ENCODE measurements around the gene TSC1. TPM values are rescaled to one million over a fixed set of nuclear protein-coding genes. Genes with fewer than 3 reads are reported as not detected.

TSC1 gene
- total and polyA plus RNA-seq, 10 of the 15 experiments (the other 5 are each of a cell fraction or from before 2014, with no cell fraction given) = 4.0 to 48.0 (median 14.9) TPM

GRCh38 chr9:132912131-132912530 is 32.3 kb downstream of the TSC1 start:
- FAIRE-seq (no peak), ATAC-seq (no peak), DNase-seq (ENCODE audit: low read depth, low spot score) (no peak)
- Histone ChIP-seq H2AFZ (ENCODE audit: control insufficient read depth, low read depth, low read length) (no peak overlapping the region), H3K4me3 (no peak overlapping the region), H3K4me2 (ENCODE audit: control insufficient read depth, insufficient read depth) (no peak overlapping the region), H3K9ac (ENCODE audit: control insufficient read depth, insufficient read depth, low read length) (no peak overlapping the region), H3K79me2 (ENCODE audit: control insufficient read depth, insufficient read depth, low read length) (no peaks in the 10 kb centered on the region), H4K20me1 (ENCODE audit: control insufficient read depth, insufficient read depth) (no peaks in the 10 kb centered on the region), H3K27ac (ENCODE audit: control insufficient read depth, insufficient read depth) (no peak overlapping the region), H3K27me3 (replicated peaks in 1 of 2; ENCODE audit: control insufficient read depth in 2 of 2, insufficient read depth in 2 of 2, low read length in 1 of 2) (no peaks in the 10 kb centered on the region), H3K9me3 (replicated peaks; ENCODE audit: control insufficient read depth, insufficient read depth, low read length) (no peaks in the 10 kb centered on the region), H3K4me1 (ENCODE audit: control insufficient read depth, insufficient read depth, low read length) (no peaks in the 10 kb centered on the region), H3K36me3 (ENCODE audit: control insufficient read depth in 2 of 2, insufficient read depth in 2 of 2, low read length in 1 of 2) (peaks cover 4 to 13% of the 10 kb centered on the region in 2 experiments)
- ChIA-PET POLR2A (no interaction called here), RAD21 (ENCODE audit: unreplicated experiment) (no interaction called here), SMC1A (ENCODE audit: uncharacterized antibody, unreplicated experiment) (no interaction called here), CTCF (interaction anchor here (0.9 to 2.2 kb wide), 3 partner anchors 9 to 15 kb away, joined by 3 to 9 read pairs (median 4); no protein-coding TSS in a partner anchor)
- intact Hi-C loops (cut with micrococcal nuclease; ENCODE audit: unreplicated experiment) = no loop called here
- in situ Hi-C loops (cut with MboI) = no loop called here
- BruUV-seq (replicated peaks) = no TSS peak
- 99% methylated on average over 4 of the region's 4 CpGs for WGBS (ENCODE audit: insufficient coverage, insufficient replicate concordance, low lambda C conversion rate, missing lambda C conversion rate)
- TF ChIP-seq E2F4 (IDR thresholded peaks at IDR 0.05; ENCODE audit: low read depth, low read length) = no peak
- no peak for TF ChIP-seq BHLHE40 (IDR thresholded peaks at IDR 0.05; ENCODE audit: borderline replicate concordance in 1 of 2, low read depth in 2 of 2, low read length in 1 of 2)
- no peak for TF ChIP-seq NFYB (IDR thresholded peaks at IDR 0.05; ENCODE audit: insufficient read depth, low read depth, low read length)
- no peak for TF ChIP-seq NR2C2 (IDR thresholded peaks at IDR 0.05; ENCODE audit: borderline replicate concordance, control insufficient read depth, insufficient read length, low read depth)
- TF ChIP-seq CUX1 (IDR thresholded peaks at IDR 0.05; ENCODE audit: insufficient replicate concordance, low read depth, low read length) = no peak
- TF ChIP-seq POLR2AphosphoS2 (IDR thresholded peaks at IDR 0.05; ENCODE audit: low read depth, low read length) = no peak
- no peak for TF ChIP-seq SUPT20H (IDR thresholded peaks at IDR 0.05; ENCODE audit: borderline replicate concordance, control insufficient read depth, low read depth, low read length)
- TF ChIP-seq ELK1 (IDR thresholded peaks at IDR 0.05; ENCODE audit: low read depth, low read length) = no peak
- TF ChIP-seq CREB1 (IDR thresholded peaks at IDR 0.05; ENCODE audit: low read depth) = no peak
- no peak for TF ChIP-seq BMI1 (IDR thresholded peaks at IDR 0.05; ENCODE audit: borderline replicate concordance)
- TF ChIP-seq KAT2A (conservative IDR thresholded peaks at IDR 0.05; ENCODE audit: control insufficient read depth, low read depth, low read length) = no peak
- no peak for TF ChIP-seq IKZF2 (IDR thresholded peaks at IDR 0.05)
- TF ChIP-seq STAT3 (IDR thresholded peaks at IDR 0.05; ENCODE audit: low read depth, low read length) = no peak
- no peak for TF ChIP-seq NFIC (IDR thresholded peaks at IDR 0.05; ENCODE audit: low read depth, low read length)
- TF ChIP-seq HDAC6 (IDR thresholded peaks at IDR 0.05; ENCODE audit: unreplicated experiment) = no peak
